Stimulated activated CD4-positive, alpha-beta T cell treated with anti-CD3 and anti-CD28 coated beads, Interleukin-4, amount 100 ng/mL, for 24 hours (primary cell): Measurements from ENCODE around the gene RNPS1.
"Not testable (repeated sequence)": the region's sequence is repeated elsewhere in the genome, so short reads cannot be mapped to it uniquely, and the experiment has no call there.

Source experiments
- DNase-seq: peaks from one replicate; pipeline ENCODE4 v3.0.0-alpha.2; 2020

RNPS1 gene

DNA sequence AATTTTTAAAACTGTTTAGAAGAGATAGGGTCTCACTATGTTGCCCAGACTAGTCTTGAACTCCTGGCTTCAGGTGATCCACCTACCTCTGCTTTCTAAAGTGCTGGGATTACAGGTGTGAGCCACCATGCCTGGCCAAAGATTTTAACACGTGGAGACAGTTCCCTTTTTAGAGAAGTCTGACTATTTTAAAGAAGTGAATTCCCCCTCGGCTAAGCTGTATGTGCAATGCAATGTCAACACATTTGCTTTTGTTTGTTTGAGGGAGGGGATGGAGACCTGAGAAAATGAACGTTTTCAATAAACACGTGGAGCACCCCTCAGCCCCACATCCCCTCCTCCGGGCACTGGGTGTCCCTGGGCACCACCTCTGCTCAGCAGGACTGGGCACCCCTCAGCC lies 14.3 kb upstream of the RNPS1 start:
- no peak for DNase-seq

- DNase-seq = no peak
Observed at GRCh38 chr16:2280981-2281542, 13.1 kb upstream of the RNPS1 start.

- DNase-seq = no peak
Observed at GRCh38 chr16:2280461-2280860, 12.5 kb upstream of the RNPS1 start.

- DNase-seq = no peak
Observed at GRCh38 chr16:2278956-2279800, 11.3 kb upstream of the RNPS1 start.

GRCh38 chr16:2278272-2278608 lies 10.3 kb upstream of the RNPS1 start:
- no peak for DNase-seq

DNA sequence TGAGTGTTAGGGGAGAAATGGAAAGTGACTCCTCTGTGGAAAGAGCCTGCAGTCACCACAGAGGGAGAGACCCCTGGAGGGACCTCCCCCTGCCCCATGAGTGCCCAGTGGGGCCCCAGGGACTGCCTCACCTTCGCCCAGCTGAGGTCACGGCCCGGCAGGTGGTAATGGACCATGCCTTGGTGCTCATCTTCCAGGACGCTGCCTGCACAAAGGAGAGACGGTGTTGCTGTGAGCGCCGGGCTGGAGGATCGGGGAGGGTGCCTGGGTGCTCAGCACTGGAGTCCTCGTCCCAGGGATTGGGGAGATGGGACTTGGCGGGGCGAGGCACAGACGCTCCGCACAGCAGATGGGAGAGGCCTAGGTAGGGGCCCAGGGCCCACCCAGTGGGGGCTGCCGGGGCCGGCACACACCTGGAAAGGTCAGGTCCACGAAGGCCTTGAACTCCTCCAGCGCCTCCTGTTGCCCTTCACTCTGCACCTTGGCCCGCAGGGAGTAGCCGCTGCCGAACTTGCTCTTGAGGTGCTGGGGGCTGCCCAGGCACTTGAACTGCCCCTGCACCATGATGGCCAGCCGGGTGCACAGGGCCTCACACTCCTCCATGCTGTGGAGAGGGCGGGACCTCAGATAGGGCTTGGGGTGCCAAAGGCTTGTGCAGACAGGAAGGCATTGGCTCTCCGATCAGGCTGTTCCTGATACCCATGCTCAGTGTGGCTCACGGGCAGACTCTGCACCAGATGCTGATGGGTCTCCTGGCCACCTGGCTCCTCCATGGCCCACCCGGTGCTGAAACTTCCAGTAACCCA lies 9.7 kb upstream of the RNPS1 start:
- DNase-seq = no peak

GRCh38 chr16:2276368-2277195 lies 8.7 kb upstream of the RNPS1 start:
- DNase-seq = no peak

DNA sequence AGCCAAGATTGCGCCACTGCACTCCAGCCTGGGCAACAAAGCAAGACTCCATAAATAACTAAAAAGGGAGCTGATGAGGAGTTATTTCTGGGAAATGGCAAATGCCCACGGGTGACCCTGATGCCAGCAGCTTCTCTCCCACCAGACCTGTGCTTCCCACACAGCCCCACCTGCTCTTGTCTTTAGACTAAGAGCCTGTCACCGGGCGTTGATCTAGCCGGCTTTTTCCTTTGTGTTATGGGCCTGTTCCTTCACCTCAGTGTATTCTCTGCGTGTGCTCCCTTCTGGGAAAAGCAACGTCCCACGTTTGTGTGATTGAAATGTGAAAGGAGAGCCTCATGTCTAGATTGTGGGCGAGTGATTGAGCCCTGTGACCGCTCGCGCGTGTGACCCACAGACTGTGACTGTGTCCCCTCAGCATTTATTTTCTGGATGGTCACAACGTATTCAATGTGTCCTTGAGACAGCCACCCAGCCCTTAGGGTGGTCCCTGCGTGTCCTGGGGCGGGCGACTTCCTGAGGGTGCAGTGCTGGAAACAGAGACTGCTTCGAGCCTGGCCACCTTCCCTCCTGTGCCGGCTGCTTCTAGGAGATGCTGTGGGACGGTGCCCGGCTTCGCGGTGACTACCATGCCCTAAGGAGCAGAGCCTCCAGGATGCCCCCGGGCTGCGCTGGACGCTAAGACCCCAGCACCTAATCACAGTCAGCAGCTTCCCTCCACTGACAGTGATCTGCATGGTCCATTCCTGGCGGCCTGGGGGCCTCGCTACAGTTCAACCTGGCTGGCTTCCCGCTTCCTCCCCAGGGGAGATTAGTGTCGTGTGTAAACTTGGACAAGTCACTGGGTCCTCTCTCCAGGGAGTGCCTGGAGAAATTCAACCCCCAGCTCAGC lies 7.8 kb upstream of the RNPS1 start:
- no peak for DNase-seq

DNA sequence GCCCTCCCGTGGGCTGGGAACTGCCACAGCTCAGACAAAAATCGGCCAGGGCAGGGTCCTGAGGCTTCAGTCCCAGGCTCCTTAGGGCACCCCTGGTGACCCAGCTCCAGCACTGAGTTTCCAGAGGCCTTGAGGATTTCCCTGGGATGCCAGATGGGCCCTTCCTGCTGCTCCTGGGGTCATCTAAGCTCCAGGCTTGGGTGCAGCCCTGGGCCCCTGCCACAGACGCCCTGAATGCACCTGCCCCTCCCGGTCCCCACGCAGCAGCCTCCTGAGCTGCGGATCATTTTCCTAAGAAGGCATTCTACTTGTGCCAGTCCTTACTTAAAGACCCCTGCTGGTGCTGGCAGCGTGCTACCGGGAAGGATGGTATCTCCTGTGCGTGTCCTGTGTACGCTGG lies 6.0 kb upstream of the RNPS1 start:
- no peak for DNase-seq

DNA sequence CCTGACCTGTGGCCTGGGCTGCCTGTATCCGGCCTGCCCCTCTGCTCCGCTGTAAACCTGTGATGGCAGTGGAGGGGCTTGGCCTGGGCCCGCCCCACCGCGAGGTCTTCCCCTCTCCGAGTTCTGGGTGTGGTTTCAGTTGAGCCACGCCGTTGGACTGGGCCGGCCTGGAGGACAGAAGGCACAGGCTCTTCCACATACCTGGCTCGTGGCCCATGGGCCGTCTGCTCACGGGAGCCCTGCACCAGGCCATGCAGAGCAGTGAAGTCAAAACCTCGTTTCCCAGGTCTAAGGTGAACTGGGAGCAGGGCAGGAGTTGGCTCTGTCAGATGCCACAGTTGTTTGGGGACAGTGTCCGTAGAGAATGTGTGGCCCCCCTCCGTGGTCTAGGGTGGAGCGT lies 5.6 kb upstream of the RNPS1 start:
- DNase-seq = no peak

GRCh38 chr16:2271848-2272461 lies 4.0 kb upstream of the RNPS1 start:
- no peak for DNase-seq

DNA sequence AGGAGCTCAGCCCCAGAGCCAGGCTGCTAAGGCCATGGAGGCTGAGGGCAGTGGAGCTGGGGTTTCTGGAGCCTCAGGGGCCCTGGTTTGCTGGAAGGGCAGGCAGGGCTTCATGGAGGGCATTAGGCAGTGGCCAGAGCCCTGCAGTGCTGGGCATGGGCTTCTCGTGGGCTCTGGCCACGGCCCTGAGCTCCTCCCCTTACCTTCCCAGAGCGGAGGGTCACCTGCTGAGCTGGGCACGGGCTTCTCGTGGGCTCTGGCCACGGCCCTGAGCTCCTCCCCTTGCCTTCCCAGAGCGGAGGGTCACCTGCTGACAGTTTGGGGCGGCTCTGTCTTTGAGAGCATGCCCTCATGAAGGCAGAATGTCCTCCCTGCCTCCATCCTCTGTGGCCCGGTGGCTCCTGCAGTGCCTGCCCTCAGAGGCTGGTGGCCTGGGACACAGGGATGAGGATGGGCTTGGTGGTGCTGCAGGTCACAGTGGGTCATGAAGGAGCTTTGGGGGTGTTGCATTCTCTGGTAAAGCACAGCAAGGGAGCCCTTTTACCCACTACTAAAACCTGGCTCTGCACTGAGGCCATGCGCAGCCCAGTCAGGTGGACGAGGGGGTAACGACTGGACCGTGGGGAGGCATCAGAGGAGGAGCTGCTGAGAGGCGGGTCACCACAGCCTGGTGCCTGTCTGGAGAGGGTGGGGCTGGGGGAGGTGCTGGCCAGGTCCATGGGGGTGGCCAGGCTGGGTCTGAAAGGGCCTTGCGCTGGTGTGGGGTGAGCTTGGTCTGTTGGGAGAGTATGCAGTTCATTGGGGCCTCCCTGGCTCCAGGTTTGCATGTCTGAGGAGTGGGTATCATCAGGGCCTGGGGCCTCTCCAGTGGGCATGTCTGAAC lies 2.9 kb upstream of the RNPS1 start:
- no peak for DNase-seq

- no peak for DNase-seq
Observed at GRCh38 chr16:2270070-2270462, 2.1 kb upstream of the RNPS1 start.

DNA sequence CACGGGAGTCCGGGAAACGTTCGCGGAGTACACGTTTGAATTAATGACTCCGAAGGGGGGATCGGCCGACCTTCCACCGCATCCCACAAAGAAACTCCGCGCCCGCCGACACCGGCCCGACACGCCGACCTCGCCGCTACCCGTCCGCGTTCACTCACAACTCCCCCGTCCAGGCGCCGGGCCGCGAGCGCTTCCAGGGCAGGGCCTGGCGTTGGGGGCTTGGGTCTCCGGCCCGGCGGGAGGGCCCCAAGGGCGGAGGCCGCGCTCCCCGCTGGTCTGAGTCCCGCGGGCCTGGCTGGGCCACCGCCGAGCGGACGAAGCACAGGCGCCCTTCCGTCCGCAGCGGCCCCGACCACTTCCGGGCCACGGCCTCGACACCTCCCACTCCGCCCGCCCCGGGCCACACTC lies 417 bp downstream of the RNPS1 start:
- DNase-seq = not testable (repeated sequence)

- DNase-seq = peak; percentile 15
Observed at GRCh38 chr16:2266887-2267286, 1.0 kb downstream of the RNPS1 start.

DNA sequence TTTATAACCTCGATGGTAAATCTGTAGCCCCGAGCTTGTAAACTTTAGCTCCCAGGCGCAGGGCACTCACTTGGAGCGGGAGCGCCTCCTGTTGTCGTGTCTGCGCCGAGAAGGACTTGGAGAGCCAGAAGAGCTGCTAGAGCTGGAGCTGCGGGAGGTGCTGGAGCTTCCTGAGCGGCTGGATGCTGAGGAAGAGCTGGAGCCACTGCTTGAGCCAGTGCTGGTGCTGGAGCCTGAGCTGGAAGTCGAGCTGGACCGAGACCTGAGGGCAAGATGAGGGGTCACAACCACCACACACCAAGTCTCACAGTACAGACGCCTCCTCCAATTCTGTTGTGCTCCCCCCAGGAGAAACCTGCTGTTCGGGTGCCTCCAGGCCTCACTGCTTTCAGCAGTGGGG lies 4.9 kb downstream of the RNPS1 start:
- not testable (repeated sequence) for DNase-seq

DNA sequence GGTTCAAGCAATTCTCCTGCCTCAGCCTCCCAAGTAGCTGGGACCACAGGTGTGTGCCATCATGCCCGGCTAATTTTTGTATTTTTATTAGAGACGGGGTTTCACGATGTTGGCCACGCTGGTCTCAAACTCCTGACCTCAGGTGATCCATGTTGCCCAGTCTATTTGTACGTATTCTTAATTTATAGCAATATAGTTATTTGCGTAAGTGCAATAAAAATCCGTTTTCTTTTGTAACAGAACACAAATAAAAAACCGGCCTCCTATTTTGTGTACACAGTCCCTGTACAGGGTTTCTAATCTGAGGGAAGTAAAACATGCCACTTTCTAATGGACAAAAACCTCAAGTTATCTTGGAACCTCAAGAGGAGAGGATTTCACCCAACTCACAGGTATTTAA lies 7.7 kb downstream of the RNPS1 start:
- DNase-seq = no peak

GRCh38 chr16:2258530-2258929 lies 9.4 kb downstream of the RNPS1 start:
- DNase-seq = not testable (repeated sequence)

DNA sequence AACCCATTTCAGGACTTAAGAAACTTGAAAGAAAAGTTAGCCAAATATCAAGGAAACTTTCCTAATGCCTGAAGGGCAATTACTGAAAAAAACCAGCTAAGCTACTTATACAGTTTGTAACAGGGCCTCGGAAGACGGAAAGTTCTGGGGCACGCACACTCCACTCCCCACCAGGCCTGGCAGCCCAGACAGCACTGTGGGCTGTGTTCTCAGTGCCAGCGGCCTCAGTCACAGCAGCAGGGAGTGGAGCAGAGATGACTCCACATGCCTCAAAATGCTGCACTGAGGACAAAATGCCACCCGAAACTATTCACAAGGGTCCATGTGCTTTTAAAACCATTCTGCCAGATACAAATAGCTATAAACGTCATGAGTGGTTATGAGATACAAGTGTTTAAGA lies 10.2 kb downstream of the RNPS1 start:
- no peak for DNase-seq

- DNase-seq = no peak
Observed at GRCh38 chr16:2256531-2257140, 11.3 kb downstream of the RNPS1 start.
